ENCODE measurements around the gene NIN. TPM values are rescaled to one million over a fixed set of nuclear protein-coding genes. Genes with fewer than 3 reads are reported as not detected.

Gene NIN
- total and polyA plus RNA-seq, 11 donors = 11.7 to 48.3 (median 25.0) TPM

GRCh38 chr14:50791201-50791600, 39.8 kb downstream of the NIN start:
- H3K36me3 ChIP-seq = peaks cover 0 to 41% (median 22%) of the 10 kb centered on the region in 9 donors
- H3K9me3 ChIP-seq = no peaks in the 10 kb centered on the region
- no peaks in the 10 kb centered on the region for H3K27me3 ChIP-seq
- DNase-seq (no peak), ATAC-seq (no peak)
- H3K27ac ChIP-seq = peak overlapping the region in 11 of 12 donors; percentile 45 to 85 (median 72)
- no peak for TF ChIP-seq POLR2A (IDR thresholded peaks at IDR 0.05)
- TF ChIP-seq, protein P1, sequence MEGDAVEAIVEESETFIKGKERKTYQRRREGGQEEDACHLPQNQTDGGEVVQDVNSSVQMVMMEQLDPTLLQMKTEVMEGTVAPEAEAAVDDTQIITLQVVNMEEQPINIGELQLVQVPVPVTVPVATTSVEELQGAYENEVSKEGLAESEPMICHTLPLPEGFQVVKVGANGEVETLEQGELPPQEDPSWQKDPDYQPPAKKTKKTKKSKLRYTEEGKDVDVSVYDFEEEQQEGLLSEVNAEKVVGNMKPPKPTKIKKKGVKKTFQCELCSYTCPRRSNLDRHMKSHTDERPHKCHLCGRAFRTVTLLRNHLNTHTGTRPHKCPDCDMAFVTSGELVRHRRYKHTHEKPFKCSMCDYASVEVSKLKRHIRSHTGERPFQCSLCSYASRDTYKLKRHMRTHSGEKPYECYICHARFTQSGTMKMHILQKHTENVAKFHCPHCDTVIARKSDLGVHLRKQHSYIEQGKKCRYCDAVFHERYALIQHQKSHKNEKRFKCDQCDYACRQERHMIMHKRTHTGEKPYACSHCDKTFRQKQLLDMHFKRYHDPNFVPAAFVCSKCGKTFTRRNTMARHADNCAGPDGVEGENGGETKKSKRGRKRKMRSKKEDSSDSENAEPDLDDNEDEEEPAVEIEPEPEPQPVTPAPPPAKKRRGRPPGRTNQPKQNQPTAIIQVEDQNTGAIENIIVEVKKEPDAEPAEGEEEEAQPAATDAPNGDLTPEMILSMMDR (IDR thresholded peaks at IDR 0.05) = no peak
- 57 to 72% (median 61%) methylated on average over 3 of the region's 3 CpGs for WGBS, 4 donors
- intact Hi-C loops (cut with DNase I) = loop anchor here in 3 of 10 donors (5.0 to 10.0 kb wide), 4 partner anchors 36 to 71 kb away; partner anchors contain the start of gene NIN (in 1 of the 3)
- peak overlapping the region in 9 of 12 donors; percentile 14 to 55 (median 41) for H3K4me3 ChIP-seq
- peaks cover 0 to 52% (median 16%) of the 10 kb centered on the region in 12 donors for H3K4me1 ChIP-seq

GRCh38 chr14:50790589-50790988, 40.4 kb downstream of the NIN start:
- TF ChIP-seq POLR2A (IDR thresholded peaks at IDR 0.05) = no peak
- TF ChIP-seq, protein P1 (IDR thresholded peaks at IDR 0.05) = no peak
- H3K4me1 ChIP-seq = peaks cover 5 to 58% (median 22%) of the 10 kb centered on the region in 12 donors
- ATAC-seq (peak in 3 of 4 donors; percentile 12 to 49 (median 26)), DNase-seq (no peak)
- H3K36me3 ChIP-seq = peaks cover 0 to 41% (median 22%) of the 10 kb centered on the region in 9 donors
- peak overlapping the region in 8 of 12 donors; percentile 14 to 55 (median 46) for H3K4me3 ChIP-seq
- no peaks in the 10 kb centered on the region for H3K9me3 ChIP-seq
- WGBS, 4 donors = 52 to 58% (median 53%) methylated on average over 2 of the region's 2 CpGs
- peak overlapping the region in 10 of 12 donors; percentile 45 to 85 (median 73) for H3K27ac ChIP-seq
- intact Hi-C loops (cut with DNase I) = loop anchor here in 3 of 10 donors (5.0 to 10.0 kb wide), 4 partner anchors 37 to 72 kb away; partner anchors contain the start of gene NIN (in 1 of the 3)
- no peaks in the 10 kb centered on the region for H3K27me3 ChIP-seq

GRCh38 chr14:50786751-50787464, 44.1 kb downstream of the NIN start:
- no peaks in the 10 kb centered on the region for H3K27me3 ChIP-seq
- WGBS, 4 donors = 43 to 53% (median 49%) methylated on average over 3 of the region's 3 CpGs
- DNase-seq (no peak), ATAC-seq (no peak)
- H3K36me3 ChIP-seq = peaks cover 0 to 40% (median 17%) of the 10 kb centered on the region in 9 donors
- no peak overlapping the region for H3K4me3 ChIP-seq
- peak overlapping the region in 7 of 12 donors; percentile 4 to 64 (median 12) for H3K27ac ChIP-seq
- TF ChIP-seq, protein P1 (IDR thresholded peaks at IDR 0.05) = no peak
- TF ChIP-seq POLR2A (IDR thresholded peaks at IDR 0.05) = no peak
- peaks cover 8 to 70% (median 36%) of the 10 kb centered on the region in 12 donors for H3K4me1 ChIP-seq
- H3K9me3 ChIP-seq = no peaks in the 10 kb centered on the region
- intact Hi-C loops (cut with DNase I) = no loop called here

- intact Hi-C loops (cut with DNase I) = no loop called here
- Histone ChIP-seq H3K36me3 (peaks cover 0 to 32% (median 12%) of the 10 kb centered on the region in 9 donors), H3K4me1 (peaks cover 8 to 67% (median 33%) of the 10 kb centered on the region in 12 donors), H3K4me3 (peak overlapping the region in 1 of 12 donors; percentile 5), H3K27ac (peak overlapping the region in 4 of 12 donors; percentile 26 to 64 (median 46)), H3K27me3 (no peaks in the 10 kb centered on the region), H3K9me3 (no peaks in the 10 kb centered on the region)
- WGBS, 4 donors = 27 to 37% (median 29%) methylated on average over 7 to 8 of the region's 8 CpGs
- peak in 3 of 4 donors; percentile 33 to 49 (median 47) for ATAC-seq
- DNase-seq = no peak
- TF ChIP-seq POLR2A (IDR thresholded peaks at IDR 0.05) = no peak
- TF ChIP-seq, protein P1 (IDR thresholded peaks at IDR 0.05) = no peak
These were observed 45.4 kb downstream of the NIN start for GRCh38 chr14:50785457-50786063.
